Stimulated activated naive CD4-positive, alpha-beta T cell (primary cell): ENCODE data around the gene MEP1B.
"Not testable (repeated sequence)": the region's sequence is repeated elsewhere in the genome, so short reads cannot be mapped to it uniquely, and the experiment has no call there.

Source experiments
- DNase-seq, 6 experiments: peaks; one replicate each; lab custom pipeline; 2025; lab: John Stamatoyannopoulos, UW

MEP1B gene

GRCh38 chr18:32209685-32210445 is 20.0 kb downstream of the MEP1B start:
- DNase-seq = no peak

DNA sequence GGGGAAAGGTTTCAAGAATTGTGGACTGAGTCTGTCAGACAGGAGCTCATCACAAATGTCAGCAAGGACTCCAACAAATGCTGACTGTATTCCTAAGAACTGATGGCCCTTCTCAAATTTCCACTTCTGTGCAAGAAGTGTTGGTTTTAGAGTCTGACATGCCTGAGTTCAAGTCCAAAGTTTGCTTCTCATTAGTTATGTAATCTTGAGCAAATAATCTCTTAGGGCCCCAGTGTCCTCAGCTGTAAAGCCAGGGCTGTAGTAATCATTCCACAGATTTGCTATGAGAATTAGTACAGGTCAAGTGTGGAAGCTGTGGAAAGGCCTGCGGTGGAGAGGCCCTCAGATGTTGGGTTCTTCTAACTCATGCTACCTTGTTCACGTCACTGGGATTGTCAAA is 23.9 kb downstream of the MEP1B start:
- no peak for DNase-seq

GRCh38 chr18:32216390-32216789 is 26.6 kb downstream of the MEP1B start:
- no peak for DNase-seq

DNA sequence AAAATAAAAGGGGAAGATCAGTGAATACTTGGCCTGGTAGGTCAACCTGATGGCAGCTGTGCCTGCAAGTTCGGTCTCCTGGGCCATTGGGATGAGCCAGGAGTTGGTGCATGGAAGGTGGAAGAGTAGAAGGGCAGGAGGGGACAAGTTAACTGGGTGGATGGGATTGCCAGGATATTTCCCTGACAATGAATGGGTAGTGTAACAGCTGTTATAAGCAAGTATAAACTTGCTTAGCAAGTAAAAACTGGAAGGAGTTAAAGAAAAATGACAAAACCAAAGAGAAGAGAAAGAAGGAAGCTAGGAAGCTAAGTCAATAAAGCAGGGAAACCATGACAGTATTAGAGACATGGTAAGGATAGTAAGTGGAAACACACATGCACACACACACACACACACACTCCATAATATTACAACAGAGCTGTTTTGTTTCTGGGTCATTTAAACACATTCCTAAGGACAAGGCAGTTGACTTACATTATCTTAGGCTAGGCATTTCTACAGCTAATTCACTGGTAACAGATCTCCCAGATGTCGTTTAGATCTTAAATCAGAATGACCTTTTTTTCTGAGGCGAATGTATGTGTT is 29.7 kb downstream of the MEP1B start:
- no peak for DNase-seq

GRCh38 chr18:32233348-32233747 is 43.5 kb downstream of the MEP1B start:
- not testable (repeated sequence) for DNase-seq

- no peak for DNase-seq
Measured at GRCh38 chr18:32237049-32237448, 47.2 kb downstream of the MEP1B start.

DNA sequence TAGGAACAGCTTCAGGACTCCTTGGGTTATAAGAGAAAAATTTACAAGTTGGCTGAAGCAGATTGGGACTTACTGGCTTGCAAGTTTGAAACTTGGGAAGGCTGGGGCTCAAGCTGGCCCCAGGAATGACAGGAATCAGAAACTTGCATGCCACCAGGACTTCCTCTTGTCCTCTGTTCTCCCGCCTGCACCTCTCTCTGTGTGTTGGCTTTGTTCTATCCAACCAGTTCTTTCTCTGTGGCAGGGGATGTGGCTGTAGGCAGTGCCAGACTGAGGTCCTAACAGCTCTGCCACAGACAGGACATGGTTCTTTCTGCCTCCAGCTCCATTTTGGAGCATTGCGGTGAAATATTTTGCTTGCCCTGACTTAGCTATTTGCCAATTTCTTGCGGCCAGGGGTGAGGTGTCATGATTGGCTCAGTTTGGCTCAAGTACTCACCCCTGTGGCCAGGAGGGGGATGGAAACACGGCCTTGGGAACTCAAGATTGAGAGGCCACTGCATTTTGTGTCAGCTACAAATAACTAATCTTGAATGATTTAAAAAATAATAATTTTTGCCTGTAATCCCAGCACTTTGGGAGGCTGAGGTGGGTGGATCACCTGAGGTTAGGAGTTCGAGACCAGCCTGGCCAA is 48.9 kb downstream of the MEP1B start:
- no peak for DNase-seq

GRCh38 chr18:32242395-32242794 is 52.6 kb downstream of the MEP1B start:
- DNase-seq = no peak

GRCh38 chr18:32243358-32243757 is 53.5 kb downstream of the MEP1B start:
- no peak for DNase-seq

DNA sequence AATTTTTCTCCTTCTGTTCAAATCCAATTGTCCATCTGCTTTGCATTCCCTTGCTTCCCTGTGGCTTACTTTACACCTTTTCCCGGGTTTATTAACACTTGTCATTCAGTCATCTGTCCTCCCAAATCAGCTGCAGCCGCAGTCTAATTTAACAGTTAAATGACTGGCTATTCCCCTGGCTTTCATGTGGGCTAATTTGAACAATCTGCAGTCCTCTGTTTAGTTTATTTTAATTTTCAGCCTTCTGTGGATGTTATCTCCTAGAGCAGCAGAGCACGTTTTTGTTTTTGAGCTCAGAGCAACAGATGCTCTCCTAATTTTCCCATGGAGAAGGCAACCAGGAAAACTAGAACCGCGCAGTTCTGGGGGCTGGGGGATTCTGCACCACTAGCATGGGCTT is 55.0 kb downstream of the MEP1B start:
- no peak for DNase-seq

DNA sequence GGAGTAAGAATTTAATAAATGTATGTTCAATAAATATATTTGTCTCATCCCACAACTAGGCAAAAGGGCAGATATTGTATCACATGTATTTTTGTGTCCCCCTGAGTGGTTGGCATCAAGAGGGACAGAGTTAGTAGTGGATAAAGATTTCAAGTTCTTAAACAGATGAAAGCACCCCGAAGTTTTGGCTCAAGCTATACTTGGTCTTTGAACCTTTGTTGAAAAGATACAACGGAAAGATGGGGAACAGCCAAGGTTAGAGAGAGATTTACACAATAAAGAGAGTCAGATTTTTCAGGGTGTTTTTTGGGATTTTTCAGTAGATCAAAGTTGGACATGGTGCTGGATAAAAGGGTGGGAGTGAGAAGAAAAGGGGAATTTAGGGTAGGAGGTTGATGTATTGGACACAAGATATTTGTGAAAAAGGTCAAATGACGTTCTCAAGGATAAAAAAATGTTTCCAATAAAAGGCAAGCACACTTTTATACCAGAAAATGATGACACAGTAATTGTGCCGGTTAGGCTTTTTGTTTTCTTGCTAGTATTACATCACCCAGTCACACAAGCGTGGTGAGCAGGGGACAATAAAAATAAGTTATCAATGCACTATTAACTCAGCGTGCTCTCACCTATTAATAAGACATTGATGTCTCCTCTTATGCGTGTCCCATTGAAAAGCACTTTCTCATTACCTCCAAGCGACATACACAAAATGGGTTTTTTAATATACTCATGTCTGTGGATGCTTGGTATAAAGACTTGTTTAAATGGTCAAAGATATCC is 59.5 kb downstream of the MEP1B start:
- no peak for DNase-seq

DNA sequence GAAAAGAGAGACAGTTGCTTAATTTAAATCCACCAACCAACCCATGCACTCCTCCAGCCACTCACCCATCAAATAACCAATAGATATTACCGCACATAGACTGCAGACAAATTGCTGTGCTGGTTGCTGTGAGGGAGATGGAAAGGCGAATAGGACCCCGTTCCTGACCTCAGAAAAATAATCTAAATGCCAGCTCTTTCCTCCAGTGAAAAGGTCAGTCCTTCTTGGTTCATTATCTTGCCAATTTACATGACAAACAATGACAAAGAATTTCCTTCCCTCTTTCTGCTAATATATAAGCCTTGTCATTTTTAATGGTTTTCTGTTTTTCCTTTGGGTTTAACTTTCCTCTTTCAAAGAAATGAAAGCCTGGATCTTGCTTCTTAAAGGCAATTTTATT is 61.6 kb downstream of the MEP1B start:
- DNase-seq = no peak

GRCh38 chr18:32252141-32252860 is 62.5 kb downstream of the MEP1B start:
- no peak for DNase-seq

DNA sequence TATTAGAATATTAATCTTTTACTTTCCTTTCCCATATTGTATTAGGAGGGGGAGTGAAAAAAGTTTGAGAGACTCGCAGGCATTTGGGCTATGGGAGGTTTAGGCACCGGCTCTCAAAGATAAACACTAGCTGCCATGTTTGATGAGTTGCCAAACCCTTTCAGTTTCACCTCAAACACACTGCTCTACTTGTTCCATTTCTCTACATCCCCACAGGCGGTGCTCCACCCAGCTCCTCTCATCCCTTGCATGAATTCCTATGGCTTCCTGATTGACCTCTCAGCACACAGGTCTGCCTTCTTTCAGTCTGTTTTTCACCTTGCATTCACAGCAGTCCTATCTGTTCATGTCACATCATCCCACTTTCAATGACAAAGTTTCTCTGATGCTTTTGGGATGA is 65.7 kb downstream of the MEP1B start:
- no peak for DNase-seq

DNA sequence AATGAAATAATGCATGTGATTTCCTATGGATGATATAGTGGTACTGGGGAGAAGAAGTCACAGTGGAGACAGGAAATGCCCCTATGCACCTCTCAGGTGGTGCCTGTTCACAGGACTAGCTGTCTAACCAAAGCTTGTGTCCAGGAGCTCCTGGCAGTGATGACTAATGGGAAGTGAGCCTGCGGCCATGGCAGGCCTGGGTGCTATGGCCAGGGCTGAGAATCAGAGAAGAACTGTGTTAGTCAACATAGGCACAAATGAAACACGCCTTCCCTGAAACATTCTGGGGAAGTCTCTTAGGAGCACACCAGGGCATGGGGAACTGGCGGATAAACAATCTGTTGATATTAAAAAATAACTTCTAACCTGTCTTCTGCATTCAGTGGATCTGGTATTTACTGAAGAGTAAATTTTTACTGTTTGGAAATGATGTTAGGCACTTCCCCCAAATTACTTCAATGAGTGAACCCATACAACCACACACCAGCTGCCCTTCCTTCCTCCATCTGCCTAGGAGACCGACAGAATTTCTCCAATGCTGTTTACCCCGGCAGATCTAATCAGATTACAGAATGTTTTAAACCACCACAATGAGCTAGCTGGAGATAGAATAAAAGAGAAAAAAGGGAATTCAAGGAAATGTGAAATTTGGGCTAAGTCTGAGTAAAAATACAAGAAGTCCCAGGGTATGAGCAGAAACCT is 67.4 kb downstream of the MEP1B start:
- DNase-seq = no peak

- DNase-seq = no peak
Measured at GRCh38 chr18:32258148-32258547, 68.3 kb downstream of the MEP1B start.

DNA sequence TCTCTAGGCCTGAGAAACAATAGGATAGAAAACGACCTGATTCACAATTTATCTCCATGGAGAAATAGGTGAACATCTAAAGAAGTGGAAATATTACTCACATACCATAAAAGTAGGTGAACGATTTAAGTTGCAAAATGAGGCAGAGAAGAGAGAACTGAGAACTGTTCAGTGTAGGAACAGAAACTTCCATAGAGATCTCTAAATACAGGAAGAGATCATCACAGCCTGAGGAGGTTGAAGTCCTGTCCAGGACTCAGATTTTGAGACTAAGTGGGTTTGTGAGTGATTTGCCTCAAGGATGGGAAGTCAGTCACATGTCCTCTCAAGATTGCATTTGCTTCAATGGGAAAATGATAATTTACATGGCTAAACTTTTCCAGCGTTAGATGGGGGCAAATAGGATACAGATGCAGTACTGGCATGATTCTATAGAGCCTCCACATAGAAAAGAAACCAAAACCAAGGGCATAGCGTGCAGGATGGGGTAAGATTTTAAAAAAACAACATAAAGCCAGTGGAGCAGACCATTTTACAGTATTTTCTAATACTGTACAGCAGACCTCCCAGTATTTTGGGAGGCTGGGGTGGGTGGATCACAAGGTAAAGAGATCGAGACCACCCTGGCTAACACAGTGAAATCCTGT is 68.8 kb downstream of the MEP1B start:
- no peak for DNase-seq

- no peak for DNase-seq
Measured at GRCh38 chr18:32259553-32259952, 69.7 kb downstream of the MEP1B start.

- no peak for DNase-seq
Measured at GRCh38 chr18:32261003-32261402, 71.2 kb downstream of the MEP1B start.

- no peak for DNase-seq
Measured at GRCh38 chr18:32262092-32262491, 72.3 kb downstream of the MEP1B start.

GRCh38 chr18:32264401-32264800 is 74.6 kb downstream of the MEP1B start:
- no peak for DNase-seq
